GM21717 (cell line): Measurements from ENCODE around the gene RMRP.

Source experiments
- ATAC-seq: cut with Tn5 transposase; IDR thresholded peaks from one replicate; pipeline ENCODE4 v1.9.1; 2021; ENCODE audit warnings: mild to moderate bottlenecking, moderate library complexity; ENCODE audit not compliant: unreplicated experiment

Gene RMRP

GRCh38 chr9:35657546-35658136 lies at the start of gene RMRP:
Gene RMRP, minus strand, starts transcription at chr9:35658019.
- peak; percentile 87 for ATAC-seq

- ATAC-seq: no peak
Observed at GRCh38 chr9:35706951-35707350, 49.1 kb upstream of the RMRP start.

GRCh38 chr9:35705836-35706430 lies 48.1 kb upstream of the RMRP start:
- no peak for ATAC-seq

GRCh38 chr9:35705372-35705771 lies 47.6 kb upstream of the RMRP start:
- no peak for ATAC-seq

- ATAC-seq: no peak
Observed at GRCh38 chr9:35703906-35704672, 46.3 kb upstream of the RMRP start.

GRCh38 chr9:35702696-35703095 lies 44.9 kb upstream of the RMRP start:
- ATAC-seq: no peak

GRCh38 chr9:35700942-35701341 lies 43.1 kb upstream of the RMRP start:
- no peak for ATAC-seq

GRCh38 chr9:35700031-35700430 lies 42.2 kb upstream of the RMRP start:
- ATAC-seq: no peak

GRCh38 chr9:35698231-35698630 lies 40.4 kb upstream of the RMRP start:
- ATAC-seq: no peak

- no peak for ATAC-seq
Observed at GRCh38 chr9:35697486-35697885, 39.7 kb upstream of the RMRP start.

GRCh38 chr9:35696520-35697215 lies 38.8 kb upstream of the RMRP start:
- ATAC-seq: peak; percentile 68

- ATAC-seq: no peak
Observed at GRCh38 chr9:35695943-35696401, 38.2 kb upstream of the RMRP start.

GRCh38 chr9:35691757-35692301 lies 34.0 kb upstream of the RMRP start:
- ATAC-seq: no peak

GRCh38 chr9:35691334-35691650 lies 33.5 kb upstream of the RMRP start:
- no peak for ATAC-seq

GRCh38 chr9:35690614-35691333 lies 33.0 kb upstream of the RMRP start:
- no peak for ATAC-seq

GRCh38 chr9:35690294-35690613 lies 32.4 kb upstream of the RMRP start:
- no peak for ATAC-seq

GRCh38 chr9:35689542-35690293 lies 31.9 kb upstream of the RMRP start, which contains the start of gene TPM2:
Gene TPM2, minus strand, starts transcription at chr9:35689925. Its CDS starts 108 bp downstream, at chr9:35689817.
- no peak for ATAC-seq

GRCh38 chr9:35688558-35689541 lies 31.0 kb upstream of the RMRP start:
- ATAC-seq: no peak
